Calu3 (cell line): ENCODE measurements around the gene GALNT17. TPM values are rescaled to one million over a fixed set of nuclear protein-coding genes. Genes with fewer than 3 reads are reported as not detected.

Experiments used
- BruUV-seq: library from RNA; stranded (reverse); fragments of 400-500 nt; replicated peaks from 2 replicates; lab custom pipeline; 2021; lab: Mats Ljungman, UMichigan
- CTCF ChIA-PET: fragments of 300-600 bp; sonication (Branson Sonifier 250); formaldehyde crosslinking; loops from one replicate; lab custom pipeline; 2022; ENCODE audit warnings: antibody characterized with exemption; lab: Charles Lee
- DNase-seq: peaks from one replicate; pipeline ENCODE4 v3.0.0; 2022
- H3K27ac Mint-ChIP-seq: one replicate; pipeline ENCODE4 v1.8.0; 2022; ENCODE audit warnings: mixed read lengths; ENCODE audit not compliant: unreplicated experiment
- H3K27me3 Mint-ChIP-seq: one replicate; pipeline ENCODE4 v1.8.0; 2022; ENCODE audit warnings: mixed read lengths; ENCODE audit not compliant: unreplicated experiment
- H3K36me3 Mint-ChIP-seq: one replicate; pipeline ENCODE4 v1.8.0; 2022; ENCODE audit warnings: mild to moderate bottlenecking, moderate library complexity, mixed read lengths; ENCODE audit not compliant: insufficient read depth, unreplicated experiment
- H3K4me1 Mint-ChIP-seq: one replicate; pipeline ENCODE4 v1.8.0; 2022; ENCODE audit warnings: mild to moderate bottlenecking, low read depth, mixed read lengths; ENCODE audit not compliant: unreplicated experiment
- H3K4me3 Mint-ChIP-seq: one replicate; pipeline ENCODE4 v1.8.0; 2022; ENCODE audit warnings: mild to moderate bottlenecking, low read depth, moderate library complexity, mixed read lengths; ENCODE audit not compliant: unreplicated experiment
- H3K9me3 Mint-ChIP-seq: one replicate; pipeline ENCODE4 v1.8.0; 2022; ENCODE audit warnings: low read depth, mixed read lengths; ENCODE audit not compliant: unreplicated experiment
- CTCF ChIP-seq: fragments of 200-600 bp; IDR thresholded peaks from one replicate; pipeline ENCODE4 v1.8.0; 2022; ENCODE audit warnings: antibody characterized with exemption; ENCODE audit not compliant: unreplicated experiment
- intact Hi-C: fragments of 100-400 bp; cut with micrococcal nuclease; formaldehyde crosslinking; loops from one replicate; pipeline ENCODE4 v1.10.0; 2022; ENCODE audit not compliant: unreplicated experiment
- total RNA-seq: library from RNA; stranded (reverse); gene quantifications from 2 replicates; pipeline ENCODE4 v1.2.3, GENCODE V29; 2022

The GALNT17 gene
- total RNA-seq, 1 experiment from 2014 or later = not detected

GRCh38 chr7:71300086-71300485 is 168.1 kb downstream of the GALNT17 start:
- Mint-ChIP-seq H3K36me3 (no peaks in the 10 kb centered on the region), H3K27me3 (no peaks in the 10 kb centered on the region), H3K4me1 (no peaks in the 10 kb centered on the region), H3K27ac (no peak overlapping the region), H3K9me3 (peaks cover 7% of the 10 kb centered on the region), H3K4me3 (no peak overlapping the region)
- CTCF ChIA-PET = no interaction called here
- no peak for TF ChIP-seq CTCF
- DNase-seq = no peak
- no TSS peak for BruUV-seq
- intact Hi-C loops = no loop called here

- H3K4me1 Mint-ChIP-seq = no peaks in the 10 kb centered on the region
- CTCF ChIA-PET = no interaction called here
- no TSS peak for BruUV-seq
- no peaks in the 10 kb centered on the region for H3K27me3 Mint-ChIP-seq
- no peak for TF ChIP-seq CTCF
- no peak for DNase-seq
- H3K9me3 Mint-ChIP-seq = peaks cover 4% of the 10 kb centered on the region
- no peak overlapping the region for H3K4me3 Mint-ChIP-seq
- no peaks in the 10 kb centered on the region for H3K36me3 Mint-ChIP-seq
- intact Hi-C loops = no loop called here
- H3K27ac Mint-ChIP-seq = no peak overlapping the region
Observed at GRCh38 chr7:71300603-71301002, 168.7 kb downstream of the GALNT17 start.

DNA sequence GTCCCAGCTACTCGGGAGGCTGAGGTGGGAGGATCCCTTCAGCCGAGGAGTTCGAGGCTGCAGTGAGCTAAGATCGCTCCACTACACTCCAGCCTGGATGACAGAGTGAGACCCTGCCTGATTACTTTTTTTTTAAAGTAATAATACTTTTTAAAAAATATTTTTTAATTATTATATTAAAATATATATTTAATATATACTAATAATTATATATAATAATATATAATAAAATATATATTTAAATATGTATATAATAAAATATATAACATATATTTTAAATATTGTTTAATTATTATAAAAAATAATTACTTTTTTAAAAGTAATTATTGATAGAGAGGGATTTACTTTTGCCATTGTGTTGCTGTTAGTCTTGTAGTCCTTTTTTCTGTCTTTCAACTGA is 169.2 kb downstream of the GALNT17 start:
- no peaks in the 10 kb centered on the region for H3K4me1 Mint-ChIP-seq
- no peak for DNase-seq
- no peak overlapping the region for H3K27ac Mint-ChIP-seq
- peaks cover 4% of the 10 kb centered on the region for H3K9me3 Mint-ChIP-seq
- CTCF ChIA-PET = no interaction called here
- H3K4me3 Mint-ChIP-seq = no peak overlapping the region
- no peaks in the 10 kb centered on the region for H3K27me3 Mint-ChIP-seq
- no peak for TF ChIP-seq CTCF
- BruUV-seq = no TSS peak
- intact Hi-C loops = no loop called here
- no peaks in the 10 kb centered on the region for H3K36me3 Mint-ChIP-seq

- no peaks in the 10 kb centered on the region for H3K27me3 Mint-ChIP-seq
- no TSS peak for BruUV-seq
- no peak overlapping the region for H3K4me3 Mint-ChIP-seq
Observed at GRCh38 chr7:71303566-71303965, 171.6 kb downstream of the GALNT17 start.

More at GRCh38 chr7:71303566-71303965, 171.6 kb downstream of the GALNT17 start:
- TF ChIP-seq CTCF = no peak
- Mint-ChIP-seq H3K27ac (no peak overlapping the region), H3K9me3 (peaks cover 2% of the 10 kb centered on the region), H3K36me3 (no peaks in the 10 kb centered on the region), H3K4me1 (no peaks in the 10 kb centered on the region)
- intact Hi-C loops = no loop called here
- CTCF ChIA-PET = no interaction called here
- no peak for DNase-seq
